OCI-LY3 (cell line): ENCODE data around the gene SART3.

Source experiments
- H2AFZ ChIP-seq: fragments of 200-600, 300-600 bp; shearing (Covaris generic); 2 replicates; pipeline ENCODE4 v1.6.0; 2014; ENCODE audit warnings: antibody characterized with exemption, low read depth, low read length
- H3K27ac ChIP-seq: fragments of 200-600, 300-600 bp; sonication (generic); 2 replicates; pipeline ENCODE4 v1.5.1; 2014; ENCODE audit warnings: mild to moderate bottlenecking, low read length, moderate library complexity, mixed read lengths
- H3K27me3 ChIP-seq: fragments of 200-600, 300-600 bp; sonication (generic); 2 replicates; pipeline ENCODE4 v1.6.1; 2014; ENCODE audit warnings: low read depth, low read length, mixed read lengths
- H3K36me3 ChIP-seq: fragments of 200-600, 300-600 bp; sonication (generic); replicated peaks from 2 replicates; pipeline ENCODE3; 2014; ENCODE audit warnings: low read depth, low read length, mixed read lengths
- H3K4me1 ChIP-seq: fragments of 300-600, 200-600 bp; sonication (generic); 2 replicates; pipeline ENCODE4 v1.6.1; 2014; ENCODE audit warnings: low read length, mixed read lengths
- H3K4me2 ChIP-seq: fragments of 200-600, 300-600 bp; sonication (generic); 2 replicates; pipeline ENCODE4 v1.6.1; 2014; ENCODE audit warnings: low read length, mixed read lengths
- H3K4me3 ChIP-seq: fragments of 300-600, 200-600 bp; sonication (generic); 2 replicates; pipeline ENCODE4 v1.5.1; 2014; ENCODE audit warnings: antibody characterized with exemption, mild to moderate bottlenecking, low read length, moderate library complexity
- H3K79me2 ChIP-seq: fragments of 300-600, 200-600 bp; shearing (Covaris generic); 2 replicates; pipeline ENCODE4 v1.6.1; 2014; ENCODE audit warnings: mild to moderate bottlenecking, low read length, mixed read lengths
- H3K9ac ChIP-seq: fragments of 300-600, 200-600 bp; shearing (Covaris generic); 2 replicates; pipeline ENCODE4 v1.6.0; 2014; ENCODE audit warnings: mild to moderate bottlenecking, low read length, moderate library complexity
- H3K9me3 ChIP-seq: fragments of 200-600, 300-600 bp; shearing (Covaris generic); 2 replicates; pipeline ENCODE4 v1.6.1; 2014; ENCODE audit warnings: low read length, mixed read lengths; ENCODE audit not compliant: insufficient read depth
- H4K20me1 ChIP-seq: fragments of 200-600, 300-600 bp; sonication (generic); 2 replicates; pipeline ENCODE4 v1.6.1; 2016; ENCODE audit warnings: low read length, mixed read lengths; ENCODE audit not compliant: insufficient read depth
- CTCF ChIP-seq: fragments of 200-600, 300-600 bp; sonication (generic); IDR thresholded peaks from 2 replicates; pipeline ENCODE4 v1.5.1; 2014; ENCODE audit warnings: antibody characterized with exemption, low read length, low read depth
- EZH2phosphoT487 ChIP-seq: fragments of 200-600 bp; shearing (Covaris generic); IDR thresholded peaks from 2 replicates; pipeline ENCODE4 v1.6.1; 2018; ENCODE audit warnings: antibody characterized with exemption, mixed run types, low read depth

SART3 gene

GRCh38 chr12:108519558-108519957, 41.4 kb downstream of the SART3 start:
- TF ChIP-seq CTCF (peak; percentile 36), EZH2phosphoT487 (no peak)
- no peak overlapping the region for H3K4me3 ChIP-seq
- no peak overlapping the region for H3K27ac ChIP-seq
- H4K20me1 ChIP-seq: 0 out of 2 replicates have a peak, but pooled peaks cover 7% of the 10 kb centered on the region
- H3K27me3 ChIP-seq: no peaks in the 10 kb centered on the region
- H3K4me2 ChIP-seq: no peak overlapping the region
- peaks cover 12% of the 10 kb centered on the region for H3K79me2 ChIP-seq
- H2AFZ ChIP-seq: no peak overlapping the region
- no peak overlapping the region for H3K9ac ChIP-seq
- peaks cover 73% of the 10 kb centered on the region for H3K36me3 ChIP-seq
- H3K9me3 ChIP-seq: no peaks in the 10 kb centered on the region
- H3K4me1 ChIP-seq: peaks cover 9% of the 10 kb centered on the region

- Histone ChIP-seq H2AFZ (no peak overlapping the region), H3K9me3 (no peaks in the 10 kb centered on the region), H4K20me1 (0 out of 2 replicates have a peak, but pooled peaks cover 7% of the 10 kb centered on the region), H3K79me2 (peaks cover 12% of the 10 kb centered on the region), H3K27ac (no peak overlapping the region), H3K4me1 (peaks cover 12% of the 10 kb centered on the region), H3K4me2 (no peak overlapping the region), H3K27me3 (no peaks in the 10 kb centered on the region), H3K36me3 (peaks cover 66% of the 10 kb centered on the region), H3K4me3 (no peak overlapping the region), H3K9ac (no peak overlapping the region)
- TF ChIP-seq EZH2phosphoT487 (no peak), CTCF (no peak)
Measured at GRCh38 chr12:108518716-108519496, 42.1 kb downstream of the SART3 start.

GRCh38 chr12:108518101-108518715, 42.8 kb downstream of the SART3 start:
- Histone ChIP-seq H3K79me2 (peaks cover 12% of the 10 kb centered on the region), H3K27ac (no peak overlapping the region), H3K9me3 (no peaks in the 10 kb centered on the region), H3K4me1 (peaks cover 12% of the 10 kb centered on the region), H3K27me3 (no peaks in the 10 kb centered on the region), H4K20me1 (0 out of 2 replicates have a peak, but pooled peaks cover 7% of the 10 kb centered on the region), H3K4me3 (no peak overlapping the region), H3K36me3 (peaks cover 59% of the 10 kb centered on the region), H3K4me2 (no peak overlapping the region), H2AFZ (no peak overlapping the region), H3K9ac (no peak overlapping the region)
- TF ChIP-seq CTCF: no peak
- no peak for TF ChIP-seq EZH2phosphoT487
